Nephron progenitor cell (in vitro differentiated cells): Measurements from ENCODE around the gene ULK4.

Experiments
- DNase-seq: peaks from one replicate; pipeline ENCODE4 v3.0.0; 2021
- H3K27ac Mint-ChIP-seq: 2 replicates; pipeline ENCODE4 v1.8.0; 2021; ENCODE audit warnings: mild to moderate bottlenecking, moderate library complexity, mixed read lengths
- H3K27me3 Mint-ChIP-seq: 2 replicates; pipeline ENCODE4 v1.8.0; 2021; ENCODE audit warnings: mild to moderate bottlenecking, low read depth, mixed read lengths; ENCODE audit not compliant: poor library complexity
- H3K36me3 Mint-ChIP-seq: 2 replicates; pipeline ENCODE4 v1.8.0; 2021; ENCODE audit warnings: low read depth, mixed read lengths
- H3K4me1 Mint-ChIP-seq: 2 replicates; pipeline ENCODE4 v1.8.0; 2021; ENCODE audit warnings: mixed read lengths
- H3K4me3 Mint-ChIP-seq: 2 replicates; pipeline ENCODE4 v1.8.0; 2021; ENCODE audit warnings: mild to moderate bottlenecking, moderate library complexity, mixed read lengths
- H3K9me3 Mint-ChIP-seq: 2 replicates; pipeline ENCODE4 v1.8.0; 2021; ENCODE audit warnings: mild to moderate bottlenecking, moderate library complexity, mixed read lengths
- CTCF ChIP-seq: fragments of 200-600 bp; sonication (generic); IDR thresholded peaks from 2 replicates; pipeline ENCODE4 v1.5.0; 2021; ENCODE audit warnings: antibody characterized with exemption

ULK4 gene

GRCh38 chr3:41259449-41260062 lies 702.3 kb downstream of the ULK4 start:
- Mint-ChIP-seq H3K27me3 (peaks cover 3% of the 10 kb centered on the region), H3K4me3 (no peak overlapping the region), H3K36me3 (no peaks in the 10 kb centered on the region), H3K4me1 (no peaks in the 10 kb centered on the region), H3K27ac (no peak overlapping the region), H3K9me3 (no peaks in the 10 kb centered on the region)
- no peak for TF ChIP-seq CTCF
- no peak for DNase-seq

- H3K9me3 Mint-ChIP-seq: peaks cover 5% of the 10 kb centered on the region
- no peak for TF ChIP-seq CTCF
- no peaks in the 10 kb centered on the region for H3K4me1 Mint-ChIP-seq
- H3K4me3 Mint-ChIP-seq: no peak overlapping the region
- DNase-seq: no peak
- no peaks in the 10 kb centered on the region for H3K36me3 Mint-ChIP-seq
- H3K27ac Mint-ChIP-seq: no peak overlapping the region
- H3K27me3 Mint-ChIP-seq: peaks cover 3% of the 10 kb centered on the region
These were observed 703.6 kb downstream of the ULK4 start for GRCh38 chr3:41258239-41258800.

- Mint-ChIP-seq H3K27ac (no peak overlapping the region), H3K4me1 (peaks cover 13% of the 10 kb centered on the region), H3K27me3 (peaks cover 3% of the 10 kb centered on the region), H3K9me3 (peaks cover 16% of the 10 kb centered on the region), H3K4me3 (no peak overlapping the region), H3K36me3 (peaks cover 6% of the 10 kb centered on the region)
- no peak for DNase-seq
- no peak for TF ChIP-seq CTCF
These were observed 710.3 kb downstream of the ULK4 start for GRCh38 chr3:41251593-41251992.

- H3K27me3 Mint-ChIP-seq: peaks cover 3% of the 10 kb centered on the region
These were observed 711.1 kb downstream of the ULK4 start for GRCh38 chr3:41250825-41251224.

GRCh38 chr3:41249318-41249717 lies 712.6 kb downstream of the ULK4 start:
- H3K27ac Mint-ChIP-seq: no peak overlapping the region
- peaks cover 13% of the 10 kb centered on the region for H3K4me1 Mint-ChIP-seq
- H3K36me3 Mint-ChIP-seq: peaks cover 12% of the 10 kb centered on the region
- TF ChIP-seq CTCF: no peak
- H3K4me3 Mint-ChIP-seq: no peak overlapping the region
- H3K9me3 Mint-ChIP-seq: peaks cover 16% of the 10 kb centered on the region
- DNase-seq: no peak
- H3K27me3 Mint-ChIP-seq: no peaks in the 10 kb centered on the region

More at GRCh38 chr3:41250825-41251224, 711.1 kb downstream of the ULK4 start:
- Mint-ChIP-seq H3K4me1 (peaks cover 13% of the 10 kb centered on the region), H3K36me3 (peaks cover 6% of the 10 kb centered on the region), H3K9me3 (peaks cover 16% of the 10 kb centered on the region), H3K27ac (no peak overlapping the region), H3K4me3 (no peak overlapping the region)
- no peak for TF ChIP-seq CTCF
- DNase-seq: no peak

GRCh38 chr3:41248525-41248924 lies 713.4 kb downstream of the ULK4 start:
- TF ChIP-seq CTCF: no peak
- DNase-seq: no peak
- H3K27me3 Mint-ChIP-seq: no peaks in the 10 kb centered on the region
- peaks cover 13% of the 10 kb centered on the region for H3K9me3 Mint-ChIP-seq
- peaks cover 13% of the 10 kb centered on the region for H3K4me1 Mint-ChIP-seq
- no peak overlapping the region for H3K4me3 Mint-ChIP-seq
- peaks cover 12% of the 10 kb centered on the region for H3K36me3 Mint-ChIP-seq
- no peak overlapping the region for H3K27ac Mint-ChIP-seq
